Measurements from ENCODE around the gene SCIMP. TPM values are rescaled to one million over a fixed set of nuclear protein-coding genes. Genes with fewer than 3 reads are reported as not detected.

The SCIMP gene
- total RNA-seq (2014; rRNA removed; shearing (Covaris generic); ENCODE audit: low replicate concordance) = not detected in 2 replicates

GRCh38 chr17:5234645-5235576 lies at the start of gene SCIMP:
Gene SCIMP, minus strand, starts transcription at chr17:5234860. Its CDS starts 105 bp downstream, at chr17:5234755.
- DNase-seq (ENCODE audit: low read depth) = no peak
- in situ Hi-C loops (cut with HindIII; ENCODE audit: low pct_unique_long_range_greater_than_20kb, low sequenced_read_pairs) = no loop called here

GRCh38 chr17:5283571-5284315 lies 49.1 kb upstream of the SCIMP start:
- no peak for DNase-seq (ENCODE audit: low read depth)
- in situ Hi-C loops (cut with HindIII; ENCODE audit: low pct_unique_long_range_greater_than_20kb, low sequenced_read_pairs) = no loop called here

- in situ Hi-C loops (cut with HindIII; ENCODE audit: low pct_unique_long_range_greater_than_20kb, low sequenced_read_pairs) = no loop called here
- no peak for DNase-seq (ENCODE audit: low read depth)
Observed at GRCh38 chr17:5282642-5283217, 48.1 kb upstream of the SCIMP start.

GRCh38 chr17:5281814-5282641 lies 47.4 kb upstream of the SCIMP start, which contains the start of gene RABEP1:
Gene RABEP1, plus strand, starts transcription at chr17:5282284. Its CDS starts 203 bp downstream, at chr17:5282487.
- in situ Hi-C loops (cut with HindIII; ENCODE audit: low pct_unique_long_range_greater_than_20kb, low sequenced_read_pairs) = no loop called here
- peak; percentile 69 for DNase-seq (ENCODE audit: low read depth)

GRCh38 chr17:5272322-5272721 lies 37.7 kb upstream of the SCIMP start:
- in situ Hi-C loops (cut with HindIII; ENCODE audit: low pct_unique_long_range_greater_than_20kb, low sequenced_read_pairs) = no loop called here
- DNase-seq (ENCODE audit: low read depth) = no peak

- in situ Hi-C loops (cut with HindIII; ENCODE audit: low pct_unique_long_range_greater_than_20kb, low sequenced_read_pairs) = no loop called here
Observed at GRCh38 chr17:5269241-5269960, 34.7 kb upstream of the SCIMP start.

GRCh38 chr17:5264893-5265292 lies 30.2 kb upstream of the SCIMP start:
- DNase-seq (ENCODE audit: low read depth) = no peak
- in situ Hi-C loops (cut with HindIII; ENCODE audit: low pct_unique_long_range_greater_than_20kb, low sequenced_read_pairs) = no loop called here

More at GRCh38 chr17:5269241-5269960, 34.7 kb upstream of the SCIMP start:
- DNase-seq (ENCODE audit: low read depth) = no peak

- in situ Hi-C loops (cut with HindIII; ENCODE audit: low pct_unique_long_range_greater_than_20kb, low sequenced_read_pairs) = no loop called here
- no peak for DNase-seq (ENCODE audit: low read depth)
Observed at GRCh38 chr17:5263441-5263840, 28.8 kb upstream of the SCIMP start.

GRCh38 chr17:5262416-5262991 lies 27.8 kb upstream of the SCIMP start:
- DNase-seq (ENCODE audit: low read depth) = no peak
- in situ Hi-C loops (cut with HindIII; ENCODE audit: low pct_unique_long_range_greater_than_20kb, low sequenced_read_pairs) = no loop called here

- in situ Hi-C loops (cut with HindIII; ENCODE audit: low pct_unique_long_range_greater_than_20kb, low sequenced_read_pairs) = no loop called here
- DNase-seq (ENCODE audit: low read depth) = no peak
Observed at GRCh38 chr17:5260542-5260941, 25.9 kb upstream of the SCIMP start.

GRCh38 chr17:5257124-5257523 lies 22.5 kb upstream of the SCIMP start:
- in situ Hi-C loops (cut with HindIII; ENCODE audit: low pct_unique_long_range_greater_than_20kb, low sequenced_read_pairs) = no loop called here
- DNase-seq (ENCODE audit: low read depth) = no peak

- in situ Hi-C loops (cut with HindIII; ENCODE audit: low pct_unique_long_range_greater_than_20kb, low sequenced_read_pairs) = no loop called here
- DNase-seq (ENCODE audit: low read depth) = no peak
Observed at GRCh38 chr17:5254903-5255521, 20.4 kb upstream of the SCIMP start.

- in situ Hi-C loops (cut with HindIII; ENCODE audit: low pct_unique_long_range_greater_than_20kb, low sequenced_read_pairs) = no loop called here
- no peak for DNase-seq (ENCODE audit: low read depth)
Observed at GRCh38 chr17:5254414-5254813, 19.8 kb upstream of the SCIMP start.

- peak; percentile 53 for DNase-seq (ENCODE audit: low read depth)
- in situ Hi-C loops (cut with HindIII; ENCODE audit: low pct_unique_long_range_greater_than_20kb, low sequenced_read_pairs) = no loop called here
Observed at GRCh38 chr17:5249615-5250014, 15.0 kb upstream of the SCIMP start.

- DNase-seq (ENCODE audit: low read depth) = no peak
- in situ Hi-C loops (cut with HindIII; ENCODE audit: low pct_unique_long_range_greater_than_20kb, low sequenced_read_pairs) = no loop called here
Observed at GRCh38 chr17:5248821-5249479, 14.3 kb upstream of the SCIMP start.

GRCh38 chr17:5247621-5248020 lies 13.0 kb upstream of the SCIMP start:
- in situ Hi-C loops (cut with HindIII; ENCODE audit: low pct_unique_long_range_greater_than_20kb, low sequenced_read_pairs) = no loop called here
- no peak for DNase-seq (ENCODE audit: low read depth)
